ENCODE data around the gene ZDHHC11B.

Gene ZDHHC11B

GRCh38 chr5:676699-677076 is 107.8 kb downstream of the ZDHHC11B start:
- H3K36me3 ChIP-seq (ENCODE audit: insufficient read depth, low read length), result no peaks in the 10 kb centered on the region
- H3K9me3 ChIP-seq (ENCODE audit: insufficient read depth, low read depth, low read length), result no peaks in the 10 kb centered on the region
- no peak overlapping the region for H3K4me3 ChIP-seq (ENCODE audit: low read length, poor library complexity, severe bottlenecking)
- H3K27me3 ChIP-seq (ENCODE audit: insufficient read depth, low read length, poor library complexity, severe bottlenecking), result no peaks in the 10 kb centered on the region
- no peak overlapping the region for H2AFZ ChIP-seq (ENCODE audit: low read length)
- no peaks in the 10 kb centered on the region for H3F3A ChIP-seq (ENCODE audit: low read depth)
- H3K4me1 ChIP-seq (ENCODE audit: insufficient read depth, low read length, poor library complexity, severe bottlenecking), result no peaks in the 10 kb centered on the region
- H3K9ac ChIP-seq (ENCODE audit: low read depth, low read length, poor library complexity, severe bottlenecking), result no peak overlapping the region
- no peaks in the 10 kb centered on the region for H3K9me2 ChIP-seq (replicated peaks; ENCODE audit: low read depth, low read length)
- TF ChIP-seq CTCF (conservative IDR thresholded peaks at IDR 0.05; ENCODE audit: low read length) (no peak), EZH2phosphoT487 (IDR thresholded peaks at IDR 0.05; ENCODE audit: borderline replicate concordance) (no peak)
- no peaks in the 10 kb centered on the region for H4K20me1 ChIP-seq (ENCODE audit: insufficient read depth, low read length, poor library complexity, severe bottlenecking)
- H3K79me2 ChIP-seq (ENCODE audit: insufficient read depth, low read length), result no peaks in the 10 kb centered on the region
- H3K4me2 ChIP-seq (ENCODE audit: low read depth, low read length, poor library complexity, severe bottlenecking), result no peak overlapping the region

GRCh38 chr5:675871-676698 is 108.4 kb downstream of the ZDHHC11B start:
- H3K4me1 ChIP-seq (ENCODE audit: insufficient read depth, low read length, poor library complexity, severe bottlenecking), result no peaks in the 10 kb centered on the region
- H3K4me3 ChIP-seq (ENCODE audit: low read length, poor library complexity, severe bottlenecking), result no peak overlapping the region
- no peaks in the 10 kb centered on the region for H3K9me3 ChIP-seq (ENCODE audit: insufficient read depth, low read depth, low read length)
- H3K79me2 ChIP-seq (ENCODE audit: insufficient read depth, low read length), result no peaks in the 10 kb centered on the region
- no peaks in the 10 kb centered on the region for H3K9me2 ChIP-seq (replicated peaks; ENCODE audit: low read depth, low read length)
- no peaks in the 10 kb centered on the region for H4K20me1 ChIP-seq (ENCODE audit: insufficient read depth, low read length, poor library complexity, severe bottlenecking)
- H3K27me3 ChIP-seq (ENCODE audit: insufficient read depth, low read length, poor library complexity, severe bottlenecking), result no peaks in the 10 kb centered on the region
- no peak for TF ChIP-seq EZH2phosphoT487 (IDR thresholded peaks at IDR 0.05; ENCODE audit: borderline replicate concordance)
- no peak for TF ChIP-seq CTCF (conservative IDR thresholded peaks at IDR 0.05; ENCODE audit: low read length)
- H3F3A ChIP-seq (ENCODE audit: low read depth), result no peaks in the 10 kb centered on the region
- no peaks in the 10 kb centered on the region for H3K36me3 ChIP-seq (ENCODE audit: insufficient read depth, low read length)
- H3K4me2 ChIP-seq (ENCODE audit: low read depth, low read length, poor library complexity, severe bottlenecking), result no peak overlapping the region
- no peak overlapping the region for H2AFZ ChIP-seq (ENCODE audit: low read length)
- no peak overlapping the region for H3K9ac ChIP-seq (ENCODE audit: low read depth, low read length, poor library complexity, severe bottlenecking)

- no peak for TF ChIP-seq CTCF (conservative IDR thresholded peaks at IDR 0.05; ENCODE audit: low read length)
- no peak for TF ChIP-seq EZH2phosphoT487 (IDR thresholded peaks at IDR 0.05; ENCODE audit: borderline replicate concordance)
- no peaks in the 10 kb centered on the region for H3K36me3 ChIP-seq (ENCODE audit: insufficient read depth, low read length)
- no peaks in the 10 kb centered on the region for H3K9me3 ChIP-seq (ENCODE audit: insufficient read depth, low read depth, low read length)
- H3K79me2 ChIP-seq (ENCODE audit: insufficient read depth, low read length), result no peaks in the 10 kb centered on the region
- no peaks in the 10 kb centered on the region for H4K20me1 ChIP-seq (ENCODE audit: insufficient read depth, low read length, poor library complexity, severe bottlenecking)
- no peaks in the 10 kb centered on the region for H3K4me1 ChIP-seq (ENCODE audit: insufficient read depth, low read length, poor library complexity, severe bottlenecking)
- H3K27me3 ChIP-seq (ENCODE audit: insufficient read depth, low read length, poor library complexity, severe bottlenecking), result no peaks in the 10 kb centered on the region
- no peak overlapping the region for H3K4me3 ChIP-seq (ENCODE audit: low read length, poor library complexity, severe bottlenecking)
- H3K9me2 ChIP-seq (replicated peaks; ENCODE audit: low read depth, low read length), result no peaks in the 10 kb centered on the region
- H3K9ac ChIP-seq (ENCODE audit: low read depth, low read length, poor library complexity, severe bottlenecking), result no peak overlapping the region
- H2AFZ ChIP-seq (ENCODE audit: low read length), result no peak overlapping the region
- no peak overlapping the region for H3K4me2 ChIP-seq (ENCODE audit: low read depth, low read length, poor library complexity, severe bottlenecking)
- no peaks in the 10 kb centered on the region for H3F3A ChIP-seq (ENCODE audit: low read depth)
Measured at GRCh38 chr5:675111-675870, 109.2 kb downstream of the ZDHHC11B start.

Measured in Loucy (cell line).